D721Med (cell line): ENCODE data around the gene EXOC3L4.
"Not testable (repeated sequence)": the region's sequence is repeated elsewhere in the genome, so short reads cannot be mapped to it uniquely, and the experiment has no call there.

Experiments
- DNase-seq: peaks from one replicate; pipeline ENCODE4 v3.0.0; 2011; ENCODE audit warnings: low spot score; ENCODE audit not compliant: insufficient read length
- FAIRE-seq: peaks from 2 replicates; lab custom pipeline; 2011; peaks lifted over from hg19 to GRCh38; lab: Jason Lieb, UNC
- CTCF ChIP-seq: IDR thresholded peaks from 2 replicates; pipeline ENCODE4 v1.5.1; 2012; ENCODE audit warnings: mild to moderate bottlenecking, control low read depth; ENCODE audit not compliant: insufficient read depth; ENCODE audit errors: missing control alignments

Gene EXOC3L4

GRCh38 chr14:103109535-103110441, 15.3 kb downstream of the EXOC3L4 start:
- no peak for DNase-seq
- TF ChIP-seq CTCF: no peak
- FAIRE-seq: no peak

GRCh38 chr14:103110681-103111231, 16.2 kb downstream of the EXOC3L4 start:
- FAIRE-seq (no peak), DNase-seq (no peak)
- TF ChIP-seq CTCF: no peak

GRCh38 chr14:103111232-103111868, 16.8 kb downstream of the EXOC3L4 start:
- FAIRE-seq (no peak), DNase-seq (no peak)
- no peak for TF ChIP-seq CTCF

GRCh38 chr14:103112400-103113243, 18.1 kb downstream of the EXOC3L4 start:
- DNase-seq (no peak), FAIRE-seq (no peak)
- no peak for TF ChIP-seq CTCF

- FAIRE-seq: no peak
- no peak for DNase-seq
- no peak for TF ChIP-seq CTCF
These were observed 18.8 kb downstream of the EXOC3L4 start for GRCh38 chr14:103113303-103113702.

GRCh38 chr14:103113774-103114173, 19.2 kb downstream of the EXOC3L4 start:
- DNase-seq (no peak), FAIRE-seq (no peak)
- no peak for TF ChIP-seq CTCF

GRCh38 chr14:103115086-103115679, 20.7 kb downstream of the EXOC3L4 start:
- not testable (repeated sequence) for FAIRE-seq, DNase-seq
